HFF-Myc (cell line): ENCODE measurements around the gene KCNJ9.

ENCODE experiments used
- DNase-seq: peaks from one replicate; pipeline ENCODE4 v3.0.0-alpha.2; 2011; ENCODE audit warnings: low read depth; ENCODE audit errors: extremely low read depth
- H3K4me3 ChIP-seq: replicated peaks from 2 replicates; pipeline ENCODE4 v1.5.1; 2011; ENCODE audit warnings: low read depth, mild to moderate bottlenecking, control low read depth, low read length
- CTCF ChIP-seq: IDR thresholded peaks from 2 replicates; pipeline ENCODE4 v1.5.1; 2012; ENCODE audit warnings: mild to moderate bottlenecking, low read depth, low read length, control low read depth; ENCODE audit errors: missing control alignments

KCNJ9 gene

GRCh38 chr1:160093069-160093395 lies 11.7 kb downstream of the KCNJ9 start:
- TF ChIP-seq CTCF = no peak

GRCh38 chr1:160093624-160094290 lies 12.4 kb downstream of the KCNJ9 start:
- DNase-seq = no peak
- no peak for TF ChIP-seq CTCF
- no peak overlapping the region for H3K4me3 ChIP-seq

More at GRCh38 chr1:160093069-160093395, 11.7 kb downstream of the KCNJ9 start:
- H3K4me3 ChIP-seq = no peak overlapping the region
- DNase-seq = no peak

- no peak overlapping the region for H3K4me3 ChIP-seq
- no peak for TF ChIP-seq CTCF
- DNase-seq = no peak
These were observed 12.9 kb downstream of the KCNJ9 start for GRCh38 chr1:160094291-160094625.

- DNase-seq = no peak
- H3K4me3 ChIP-seq = no peak overlapping the region
- no peak for TF ChIP-seq CTCF
These were observed 13.5 kb downstream of the KCNJ9 start for GRCh38 chr1:160094806-160095205.

GRCh38 chr1:160095382-160096105 lies 14.2 kb downstream of the KCNJ9 start:
- no peak overlapping the region for H3K4me3 ChIP-seq
- TF ChIP-seq CTCF = no peak
- no peak for DNase-seq

GRCh38 chr1:160096274-160097116 lies 15.2 kb downstream of the KCNJ9 start:
- no peak for DNase-seq
- H3K4me3 ChIP-seq = no peak overlapping the region
- TF ChIP-seq CTCF = no peak
